Left kidney (tissue), 2 donors: ENCODE results near the gene NAP1L4. TPM values are rescaled to one million over a fixed set of nuclear protein-coding genes. Genes with fewer than 3 reads are reported as not detected.

ENCODE experiments used
- DNase-seq: peaks from one replicate; pipeline ENCODE4 v3.0.0-alpha.2; 2013
- polyA plus RNA-seq: library from polyadenylated mRNA; unstranded; fragments of 120-200 nt; gene quantifications from one replicate; pipeline ENCODE4 v1.2.1, GENCODE V29; 2013; ENCODE audit not compliant: insufficient read length

Gene NAP1L4
- polyA plus RNA-seq, 1 donor = 245 TPM

- no peak for DNase-seq
These were observed 68.4 kb downstream of the NAP1L4 start for GRCh38 chr11:2923446-2924375.

DNA sequence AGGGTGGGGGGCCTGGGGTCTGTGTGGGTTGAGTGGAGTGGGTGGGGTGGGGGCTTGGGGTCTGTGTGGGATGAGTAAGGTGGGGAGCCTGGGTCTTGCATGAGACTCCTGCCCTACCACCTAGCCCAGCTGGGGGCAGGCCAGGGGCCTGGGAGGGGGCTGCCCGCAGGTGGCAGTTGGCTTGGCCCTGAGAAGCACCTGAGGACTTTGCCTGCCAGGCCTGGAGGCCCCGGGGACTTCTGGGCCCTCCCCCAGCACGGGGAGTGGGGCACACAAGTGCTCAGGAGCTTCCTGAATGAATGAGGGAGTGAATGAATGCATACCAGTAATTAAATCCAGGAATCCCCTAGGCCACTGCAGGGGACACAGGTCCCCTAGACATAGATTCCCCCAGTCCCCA lies 69.5 kb downstream of the NAP1L4 start:
- DNase-seq = no peak

DNA sequence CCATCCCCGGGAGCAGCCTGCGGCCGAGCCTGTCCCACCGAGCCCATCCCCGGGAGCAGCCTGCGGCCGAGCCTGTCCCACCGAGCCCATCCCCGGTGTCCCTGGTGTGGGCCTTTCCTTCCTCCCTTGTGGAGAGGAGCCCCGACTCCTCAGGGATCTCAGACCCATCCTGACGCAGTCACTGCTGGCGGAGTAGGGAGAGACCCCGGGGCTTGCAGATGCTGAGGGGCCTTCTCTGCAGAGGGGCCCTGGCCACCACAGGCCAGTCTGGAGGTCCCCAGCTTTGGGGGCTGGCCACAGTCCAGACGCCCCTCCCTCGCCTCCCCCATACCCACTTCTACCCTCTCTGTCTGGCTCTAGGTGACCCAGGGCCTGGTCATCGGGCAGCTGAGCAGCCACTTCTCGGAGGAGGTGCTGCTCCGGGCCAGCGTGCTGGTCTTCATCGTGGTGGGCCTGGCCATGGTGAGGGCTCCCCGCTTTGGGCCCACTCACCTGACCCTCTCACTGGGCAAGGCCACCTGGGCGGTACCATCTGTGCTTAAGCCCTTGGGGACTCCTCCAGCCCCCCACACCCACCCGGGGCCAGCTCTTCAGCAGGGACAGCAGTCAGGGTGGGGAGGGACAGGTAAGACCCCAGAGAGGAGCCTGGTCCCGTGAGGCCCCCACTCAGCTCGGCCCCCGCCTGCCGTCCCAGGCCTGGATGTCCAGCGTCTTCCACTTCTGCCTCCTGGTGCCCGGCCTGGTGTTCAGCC lies 70.2 kb downstream of the NAP1L4 start:
- no peak for DNase-seq

DNA sequence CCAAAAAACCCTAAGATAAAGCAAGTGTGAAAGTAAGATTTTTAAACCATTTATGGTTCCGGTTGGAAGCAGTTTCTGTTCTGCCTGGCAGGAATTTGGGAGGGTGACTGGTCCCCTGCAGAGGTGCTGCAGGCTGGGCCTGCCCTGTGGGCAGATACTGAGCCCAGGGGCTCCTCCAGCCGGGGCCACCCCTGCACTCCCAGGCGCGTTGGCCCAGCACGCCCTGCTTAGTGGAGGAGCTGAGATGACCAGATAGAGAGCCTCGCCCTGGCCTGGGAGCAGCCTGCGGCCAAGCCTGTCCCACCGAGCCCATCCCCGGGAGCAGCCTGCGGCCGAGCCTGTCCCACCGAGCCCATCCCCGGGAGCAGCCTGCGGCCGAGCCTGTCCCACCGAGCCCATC lies 70.9 kb downstream of the NAP1L4 start:
- DNase-seq = no peak

DNA sequence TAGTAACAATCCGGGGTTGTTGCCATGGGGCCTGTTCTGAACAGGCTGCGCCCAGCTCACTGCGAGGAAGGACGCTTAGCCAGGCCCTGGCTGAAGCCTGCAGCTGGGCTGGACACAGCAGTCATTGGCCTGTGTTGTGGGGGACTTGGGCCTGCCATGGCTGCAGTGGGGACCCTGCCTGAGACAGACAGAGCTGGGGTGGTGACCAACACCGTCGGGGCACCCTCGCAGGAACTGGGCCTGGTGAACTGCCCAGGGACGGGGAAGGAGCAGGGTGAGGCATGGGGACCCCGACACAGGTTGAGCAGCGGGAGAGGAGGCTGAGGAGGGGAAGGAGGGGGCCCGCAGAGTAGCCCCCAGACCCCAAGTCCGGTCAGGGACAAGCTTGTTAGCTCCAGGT lies 71.8 kb downstream of the NAP1L4 start:
- no peak for DNase-seq

GRCh38 chr11:2919837-2920236 lies 72.3 kb downstream of the NAP1L4 start:
- no peak for DNase-seq

DNA sequence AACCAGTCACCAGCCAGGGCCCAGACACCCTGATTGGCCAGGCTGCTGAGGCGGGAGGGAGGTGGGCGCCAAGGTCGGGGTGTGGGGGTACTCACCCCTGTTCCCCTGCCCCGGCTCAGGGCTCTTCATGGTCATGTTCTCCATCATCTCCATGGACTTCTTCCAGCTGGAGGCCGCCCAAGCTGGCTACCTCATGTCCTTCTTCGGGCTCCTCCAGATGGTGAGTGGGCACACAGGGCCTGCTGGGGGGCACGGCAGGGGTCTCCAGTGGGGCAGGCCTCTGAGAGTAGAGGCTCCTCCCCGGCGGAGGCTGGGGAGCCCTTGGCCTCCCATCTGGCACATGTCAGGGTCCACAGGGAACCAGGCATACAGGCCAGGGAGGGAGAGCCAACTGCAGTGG lies 72.9 kb downstream of the NAP1L4 start:
- DNase-seq = no peak

DNA sequence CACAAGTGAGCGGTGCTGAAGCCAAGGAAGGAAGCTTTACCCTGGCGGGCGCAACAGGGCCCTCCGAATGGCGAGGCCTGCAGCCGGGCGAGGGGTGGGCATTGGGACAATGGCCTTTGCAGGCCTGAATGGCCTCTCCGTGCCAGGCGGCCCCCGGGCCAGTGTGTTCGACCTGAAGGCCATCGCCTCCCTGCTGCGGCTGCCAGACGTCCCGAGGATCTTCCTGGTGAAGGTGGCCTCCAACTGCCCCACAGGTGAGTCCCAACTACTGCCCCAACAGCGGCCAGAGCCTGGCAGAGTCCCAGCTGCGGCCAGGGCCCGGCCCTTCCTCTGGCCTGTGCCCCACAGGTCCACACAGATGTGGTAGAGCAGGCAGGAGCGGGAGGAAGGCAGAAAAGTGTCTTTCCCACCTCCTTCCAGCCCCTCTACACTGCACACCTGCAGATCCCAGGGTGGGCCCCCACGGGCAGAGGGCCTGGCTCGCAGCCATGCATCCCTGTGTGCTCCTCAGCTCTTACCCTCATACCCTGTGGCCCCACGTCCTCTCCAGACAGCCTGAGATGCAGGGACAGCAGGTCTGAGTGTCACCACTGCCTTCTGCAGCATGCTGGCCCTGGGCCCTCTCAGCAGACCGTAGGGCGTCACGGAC lies 74.2 kb downstream of the NAP1L4 start:
- no peak for DNase-seq

DNA sequence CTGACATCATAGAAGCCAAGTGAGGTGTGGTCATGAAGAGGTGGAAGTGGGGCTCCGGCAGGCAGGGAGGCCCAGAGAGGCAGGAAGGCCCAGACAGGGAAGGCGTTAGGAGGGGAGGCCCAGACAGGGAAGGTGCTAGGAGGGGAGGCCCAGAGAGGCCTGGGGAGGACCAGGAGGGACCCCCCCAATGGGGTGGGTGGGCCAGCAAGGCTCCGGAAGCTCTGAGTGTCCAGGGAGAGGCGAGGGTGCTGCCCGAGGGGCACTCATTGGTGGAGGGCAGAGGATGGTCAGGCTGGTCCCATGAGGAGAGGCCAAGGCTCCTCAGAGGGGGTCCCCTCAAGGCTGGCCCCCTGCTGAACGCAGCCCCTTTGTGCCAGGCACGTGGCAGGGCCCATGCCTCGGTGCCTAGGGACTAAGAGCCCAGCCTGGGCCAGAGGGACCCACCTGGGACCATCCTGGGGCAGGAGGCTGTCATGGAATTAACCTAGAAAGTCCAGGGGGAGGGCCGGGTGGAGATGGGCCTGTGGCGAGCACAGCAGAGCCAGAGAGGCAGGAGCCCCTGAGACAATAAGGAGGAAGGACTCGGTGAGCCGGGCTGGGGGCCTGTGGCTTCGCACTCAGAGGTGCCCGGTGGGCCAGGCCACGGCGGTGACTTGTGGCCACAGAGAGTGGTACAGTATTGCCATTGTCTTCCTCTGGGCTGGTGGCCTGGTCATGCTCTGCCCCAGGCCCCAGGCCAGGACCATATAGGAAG lies 75.1 kb downstream of the NAP1L4 start:
- DNase-seq = no peak

DNA sequence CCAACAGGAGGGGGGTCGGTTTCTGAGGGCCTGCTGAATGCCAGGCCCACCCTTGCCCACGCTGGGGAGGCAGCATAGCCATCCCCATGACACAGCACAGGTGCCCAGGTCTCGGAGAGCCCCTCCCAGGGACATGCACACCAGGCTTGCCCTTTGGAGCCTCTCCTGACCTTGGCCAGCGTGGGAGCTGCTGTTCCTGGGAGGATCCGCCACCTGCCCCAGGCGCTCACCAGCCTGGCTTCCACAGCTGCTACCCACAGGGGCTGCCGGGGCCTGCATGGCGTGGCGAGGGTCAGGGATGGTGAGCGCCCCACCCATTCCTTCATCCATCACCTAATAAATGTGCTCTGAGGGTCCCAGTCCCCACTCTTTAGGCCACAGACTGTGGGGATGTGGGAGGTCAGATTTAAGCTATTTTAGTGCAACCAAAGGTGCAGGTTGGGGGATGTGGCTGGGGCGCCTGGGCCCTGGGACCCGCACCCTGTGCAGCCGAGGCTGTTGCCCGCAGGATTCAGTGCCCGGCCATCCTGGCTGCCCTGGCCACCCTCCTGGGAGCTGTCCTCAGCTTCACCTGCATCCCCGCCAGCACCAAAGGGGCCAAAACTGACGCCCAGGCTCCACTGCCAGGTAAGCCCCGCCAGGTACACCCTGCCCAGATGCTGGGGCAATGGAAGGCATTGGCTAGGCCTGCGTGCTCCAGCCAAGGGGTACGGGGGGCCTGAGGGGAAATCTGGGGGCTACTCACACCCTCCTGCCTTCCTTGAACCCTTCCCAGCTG lies 75.8 kb downstream of the NAP1L4 start:
- DNase-seq = no peak

DNA sequence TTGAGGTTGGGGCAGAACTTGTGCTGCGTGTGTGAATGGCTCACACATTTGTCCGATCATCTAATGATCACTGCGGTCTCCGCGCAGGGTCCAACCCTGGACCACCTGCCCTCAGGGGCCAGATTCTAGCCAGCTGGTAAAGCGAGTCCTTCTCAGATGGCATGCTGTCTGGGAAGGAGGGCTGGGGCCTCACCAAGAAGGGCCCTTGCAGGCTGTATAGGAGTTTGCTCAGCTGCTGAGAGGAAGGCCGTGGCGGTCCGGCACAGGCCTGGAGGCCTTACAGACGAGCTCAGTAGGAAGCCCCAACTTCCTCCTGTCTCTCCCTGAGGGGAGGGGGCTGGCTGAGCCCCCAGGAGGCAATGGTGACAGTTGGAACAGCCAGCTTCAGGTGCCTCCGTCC lies 76.7 kb downstream of the NAP1L4 start:
- no peak for DNase-seq

DNA sequence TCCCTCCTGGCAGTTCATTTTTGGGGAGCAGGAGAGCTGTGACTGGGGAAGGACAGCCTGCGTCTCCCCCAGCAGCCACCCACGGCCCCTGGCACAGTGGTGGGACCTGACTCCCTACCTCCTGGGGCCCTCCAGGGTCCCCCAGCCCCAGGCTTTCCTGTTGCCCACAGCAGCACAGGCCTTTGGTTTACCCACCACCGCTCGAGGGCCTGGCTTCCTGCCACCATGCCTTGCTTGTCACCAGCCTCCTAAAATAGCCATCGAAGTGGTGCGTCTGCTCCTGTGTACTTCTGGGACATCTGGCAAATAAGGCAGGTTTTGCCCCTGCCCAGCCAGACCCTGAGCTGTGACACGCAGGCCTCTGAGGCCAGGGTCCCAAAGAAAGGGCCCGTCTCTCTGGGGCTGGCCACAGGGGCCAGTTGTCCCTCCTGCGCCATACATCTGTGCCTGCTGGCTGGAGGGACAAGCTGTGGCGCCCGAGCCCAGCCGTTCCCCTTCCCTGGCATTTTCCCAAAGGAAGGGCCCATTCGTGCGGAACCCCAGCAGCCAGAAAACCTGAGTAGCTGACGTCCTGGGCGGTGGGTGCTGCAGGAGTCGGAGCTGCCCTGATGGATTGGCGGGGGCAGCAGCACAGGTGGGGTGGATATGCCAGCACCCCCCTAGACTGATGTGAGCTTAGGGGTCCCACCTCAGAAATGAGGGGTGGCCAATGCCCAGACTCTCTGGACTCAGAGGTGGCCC lies 77.5 kb downstream of the NAP1L4 start:
- DNase-seq = no peak

- DNase-seq = no peak
These were observed 78.4 kb downstream of the NAP1L4 start for GRCh38 chr11:2913776-2914175.

- no peak for DNase-seq
These were observed 79.1 kb downstream of the NAP1L4 start for GRCh38 chr11:2913019-2913431.

GRCh38 chr11:2912498-2912897 lies 79.6 kb downstream of the NAP1L4 start:
- no peak for DNase-seq

DNA sequence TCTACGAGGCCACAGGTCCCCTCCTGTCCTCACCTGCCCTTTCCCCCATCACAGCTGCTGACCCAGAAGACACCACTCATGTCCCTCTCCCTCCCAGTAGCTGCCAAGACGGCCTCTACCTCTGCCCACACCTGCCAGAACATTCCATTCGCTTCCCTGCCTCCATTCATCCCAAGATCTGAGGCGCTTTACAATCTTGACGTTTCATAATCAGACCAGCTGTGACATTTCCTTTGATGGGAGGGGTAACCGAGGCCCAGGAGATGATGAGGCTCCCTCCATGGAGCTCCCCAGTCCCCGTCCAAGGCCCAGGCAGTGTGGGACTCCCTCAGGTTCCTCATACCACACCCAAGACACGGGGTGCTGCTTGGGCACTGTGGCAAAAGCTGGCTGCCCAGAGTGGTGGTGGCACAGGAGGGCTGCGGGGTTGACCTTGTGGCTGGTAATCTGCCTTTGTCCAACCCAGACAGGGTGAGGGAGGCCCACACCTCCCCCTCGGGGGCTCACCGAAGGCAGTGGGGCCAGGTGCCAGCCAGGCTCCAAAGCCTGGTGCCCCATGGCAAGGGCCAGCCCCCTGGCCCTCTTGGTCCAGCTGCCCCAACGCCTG lies 80.2 kb downstream of the NAP1L4 start:
- no peak for DNase-seq

- DNase-seq = no peak
These were observed 80.9 kb downstream of the NAP1L4 start for GRCh38 chr11:2911088-2911784.

DNA sequence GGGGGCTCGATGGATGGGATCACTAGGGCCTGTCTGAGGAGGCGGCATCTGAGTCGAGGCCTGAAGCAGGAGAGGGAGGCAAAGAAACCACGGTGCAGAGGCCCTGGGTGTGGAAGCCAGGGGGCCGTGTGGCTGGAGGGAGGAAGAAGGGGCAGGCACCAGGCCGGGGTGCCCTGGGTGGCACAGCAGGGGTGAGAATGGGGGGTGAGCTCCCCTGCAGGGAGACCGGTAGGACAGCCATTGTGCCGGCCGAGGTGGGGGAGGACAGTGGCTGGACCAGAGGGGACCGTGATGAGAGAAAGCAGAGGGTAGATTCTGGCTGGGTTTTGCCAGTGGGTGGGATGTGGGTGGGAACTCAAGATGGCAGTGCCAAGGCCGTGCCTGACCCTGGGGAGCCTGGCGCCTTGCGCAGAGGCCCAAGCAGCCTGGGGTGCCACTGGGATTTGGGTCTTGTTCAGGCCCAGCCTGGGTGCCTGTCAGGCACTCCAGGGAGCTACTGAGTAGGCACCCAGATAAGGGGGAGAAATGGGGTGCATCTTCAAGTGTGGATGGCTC lies 81.7 kb downstream of the NAP1L4 start:
- no peak for DNase-seq
